Gastrocnemius medialis (tissue), 4 donors: ENCODE measurements around the gene SLC22A31.

Source experiments
- POLR2A ChIP-seq, 2 donors: fragments of 450-650 bp; IDR thresholded peaks; one replicate each; pipeline ENCODE4 v1.6.1; 2017; ENCODE audit warnings: antibody characterized with exemption in 2 of 2, mild to moderate bottlenecking in 2 of 2, moderate library complexity in 2 of 2
- TF ChIP-seq, protein P1 (sequence below), 5 experiments: fragments of 450-650 bp in 3 of 5; fragments of 200-600 bp in 2 of 5; sonication (generic) in 2 of 5; IDR thresholded peaks in 4 of 5; conservative IDR thresholded peaks in 1 of 5; 1 replicate in 4 of 5; 2 replicates in 1 of 5; pipeline ENCODE4 v1.5.1; 2016 to 2019; ENCODE audit warnings: antibody characterized with exemption in 5 of 5, mild to moderate bottlenecking in 3 of 5, moderate library complexity in 3 of 5

GRCh38 chr16:89209522-89210044, 9.2 kb upstream of the SLC22A31 start:
- TF ChIP-seq, protein P1, sequence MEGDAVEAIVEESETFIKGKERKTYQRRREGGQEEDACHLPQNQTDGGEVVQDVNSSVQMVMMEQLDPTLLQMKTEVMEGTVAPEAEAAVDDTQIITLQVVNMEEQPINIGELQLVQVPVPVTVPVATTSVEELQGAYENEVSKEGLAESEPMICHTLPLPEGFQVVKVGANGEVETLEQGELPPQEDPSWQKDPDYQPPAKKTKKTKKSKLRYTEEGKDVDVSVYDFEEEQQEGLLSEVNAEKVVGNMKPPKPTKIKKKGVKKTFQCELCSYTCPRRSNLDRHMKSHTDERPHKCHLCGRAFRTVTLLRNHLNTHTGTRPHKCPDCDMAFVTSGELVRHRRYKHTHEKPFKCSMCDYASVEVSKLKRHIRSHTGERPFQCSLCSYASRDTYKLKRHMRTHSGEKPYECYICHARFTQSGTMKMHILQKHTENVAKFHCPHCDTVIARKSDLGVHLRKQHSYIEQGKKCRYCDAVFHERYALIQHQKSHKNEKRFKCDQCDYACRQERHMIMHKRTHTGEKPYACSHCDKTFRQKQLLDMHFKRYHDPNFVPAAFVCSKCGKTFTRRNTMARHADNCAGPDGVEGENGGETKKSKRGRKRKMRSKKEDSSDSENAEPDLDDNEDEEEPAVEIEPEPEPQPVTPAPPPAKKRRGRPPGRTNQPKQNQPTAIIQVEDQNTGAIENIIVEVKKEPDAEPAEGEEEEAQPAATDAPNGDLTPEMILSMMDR (IDR thresholded peaks at IDR 0.05 in 4 of 5, conservative IDR thresholded peaks at IDR 0.05 in 1 of 5): no peak
- no peak for TF ChIP-seq POLR2A (IDR thresholded peaks at IDR 0.05)
